Measurements from ENCODE around the gene CT47C1. TPM values are rescaled to one million over a fixed set of nuclear protein-coding genes. Genes with fewer than 3 reads are reported as not detected.

Gene CT47C1
- polyA plus RNA-seq, 1 of the 3 experiments (the other 2 are of a cell fraction), result not detected

- TF ChIP-seq RXRA (IDR thresholded peaks at IDR 0.05; ENCODE audit: borderline replicate concordance, low read depth), result peak; percentile 88
- peak in 1 of 2 experiments; percentile 48; a peak in 1 of 4 replicates for TF ChIP-seq EP300 (IDR thresholded peaks at IDR 0.05; ENCODE audit: borderline replicate concordance in 1 of 2, low read depth in 1 of 2, low read length in 1 of 2)
- peak; percentile 25; the same call in 1 of the 2 replicates for TF ChIP-seq ELF1 (IDR thresholded peaks at IDR 0.05)
- peak; percentile 63 for TF ChIP-seq TCF12 (IDR thresholded peaks at IDR 0.05)
- TF ChIP-seq USF2 (IDR thresholded peaks at IDR 0.05; ENCODE audit: borderline replicate concordance, low read depth, low read length), result no peak
- no peak for TF ChIP-seq TAF1 (IDR thresholded peaks at IDR 0.05; ENCODE audit: borderline replicate concordance, low read depth, low read length)
- no peak for TF ChIP-seq FOXJ3 (CRISPR knock-in tag; IDR thresholded peaks at IDR 0.05)
- TF ChIP-seq CTCF (IDR thresholded peaks at IDR 0.05), result no peak
- 0 out of 2 replicates have a peak, but pooled peaks have one; percentile 10 for TF ChIP-seq TEAD4 (IDR thresholded peaks at IDR 0.05; ENCODE audit: borderline replicate concordance, insufficient read depth)
- TF ChIP-seq RCOR1 (IDR thresholded peaks at IDR 0.05; ENCODE audit: low read length), result no peak
- no peak for TF ChIP-seq IRF3 (IDR thresholded peaks at IDR 0.05; ENCODE audit: low read depth, low read length)
- TF ChIP-seq SMC3 (IDR thresholded peaks at IDR 0.05; ENCODE audit: low read depth, low read length), result no peak
- TF ChIP-seq JUND (IDR thresholded peaks at IDR 0.05), result peak; percentile 83
- TF ChIP-seq FOXM1 (IDR thresholded peaks at IDR 0.05; ENCODE audit: low read depth), result no peak
- TF ChIP-seq CHD2 (IDR thresholded peaks at IDR 0.05; ENCODE audit: low read length, partially characterized antibody), result no peak
- TF ChIP-seq NFIC (IDR thresholded peaks at IDR 0.05; ENCODE audit: borderline replicate concordance), result peak; percentile 31; the same call in 1 of the 2 replicates
- TF ChIP-seq NRF1 (IDR thresholded peaks at IDR 0.05; ENCODE audit: low read depth, low read length), result no peak
Observed at GRCh38 chrX:119041175-119041574, 31.6 kb upstream of the CT47C1 start (continued).

- Histone ChIP-seq H3K9me3 (no peaks in the 10 kb centered on the region), H3K4me3 (ENCODE audit: low read depth in 2 of 2, low read length in 1 of 2) (no peak overlapping the region), H3K9ac (no peak overlapping the region), H3K27me3 (ENCODE audit: insufficient read depth) (no peaks in the 10 kb centered on the region; the same call in 1 of the 2 replicates), H3K4me1 (ENCODE audit: control insufficient read depth in 1 of 2, insufficient read depth in 2 of 2, low read depth in 1 of 2, low read length in 1 of 2) (0 out of 4 replicates have a peak, but pooled peaks cover 0 to 7% of the 10 kb centered on the region in 2 experiments), H3K4me2 (no peak overlapping the region), H3F3A (replicated peaks; ENCODE audit: insufficient read depth) (no peaks in the 10 kb centered on the region), H2AFZ (ENCODE audit: low read depth) (no peak overlapping the region), H3K36me3 (replicated peaks in 1 of 2; ENCODE audit: control insufficient read depth in 1 of 2, insufficient read depth in 2 of 2, low read length in 1 of 2) (no peaks in the 10 kb centered on the region), H4K20me1 (ENCODE audit: insufficient read depth) (no peaks in the 10 kb centered on the region), H3K9me2 (no peaks in the 10 kb centered on the region), H3K27ac (ENCODE audit: low read depth in 2 of 2, low read length in 1 of 2) (peak overlapping the region in 1 of 2 experiments; percentile 80; a peak in 1 of 4 replicates), H3K79me2 (ENCODE audit: insufficient read depth) (no peaks in the 10 kb centered on the region)
- ChIA-PET POLR2A (no interaction called here), CTCF (no interaction called here)
- no peak for DNase-seq
- WGBS (ENCODE audit: low lambda C conversion rate), result 34% methylated on average over 3 of the region's 3 CpGs
- TF ChIP-seq EZH2phosphoT487 (IDR thresholded peaks at IDR 0.05; ENCODE audit: borderline replicate concordance, low read depth), result no peak
- no peak for TF ChIP-seq JUND (IDR thresholded peaks at IDR 0.05)
- no peak for TF ChIP-seq USF2 (IDR thresholded peaks at IDR 0.05; ENCODE audit: borderline replicate concordance, low read depth, low read length)
- TF ChIP-seq MEF2A (IDR thresholded peaks at IDR 0.05; ENCODE audit: borderline replicate concordance, low read depth), result no peak
- no peak for TF ChIP-seq MAX (IDR thresholded peaks at IDR 0.05; ENCODE audit: low read depth)
- no peak for TF ChIP-seq ZBTB33 (IDR thresholded peaks at IDR 0.05; ENCODE audit: borderline replicate concordance, low read depth)
- no peak for TF ChIP-seq GATA2 (CRISPR knock-in tag; IDR thresholded peaks at IDR 0.05)
- TF ChIP-seq SIN3A (IDR thresholded peaks at IDR 0.05; ENCODE audit: borderline replicate concordance, low read depth, low read length), result no peak
- no peak for TF ChIP-seq TAF1 (IDR thresholded peaks at IDR 0.05; ENCODE audit: borderline replicate concordance, low read depth, low read length)
- TF ChIP-seq YY1 (IDR thresholded peaks at IDR 0.05; ENCODE audit: low read depth), result no peak
- TF ChIP-seq FOXJ3 (CRISPR knock-in tag; IDR thresholded peaks at IDR 0.05), result no peak
- no peak for TF ChIP-seq IRF3 (IDR thresholded peaks at IDR 0.05; ENCODE audit: low read depth, low read length)
- no peak for TF ChIP-seq FOXM1 (IDR thresholded peaks at IDR 0.05; ENCODE audit: low read depth)
Observed at GRCh38 chrX:119042040-119042439, 30.8 kb upstream of the CT47C1 start.

Data from SK-N-SH (cell line).